SW 1271 (cell line): ENCODE results near the gene CD4.

Source experiments
- DNase-seq, 2 experiments: peaks; one replicate each; lab custom pipeline; 2025; lab: John Stamatoyannopoulos, UW

CD4 gene

GRCh38 chr12:6765634-6766581 is 23.4 kb upstream of the CD4 start, which contains the start of gene PTMS:
PTMS (plus strand) TSS chr12:6766363; CDS start chr12:6766706, 343 bp downstream.
- DNase-seq = peak; percentile 63 to 93

GRCh38 chr12:6766651-6767349 is 22.5 kb upstream of the CD4 start:
- peak; percentile 18 to 66 for DNase-seq

- DNase-seq = peak in 1 of 2 experiments; percentile 23
Observed at GRCh38 chr12:6767353-6768319, 21.7 kb upstream of the CD4 start.

GRCh38 chr12:6768437-6768914 is 20.9 kb upstream of the CD4 start:
- DNase-seq = no peak

GRCh38 chr12:6768990-6769389 is 20.3 kb upstream of the CD4 start:
- DNase-seq = peak in 1 of 2 experiments; percentile 15

GRCh38 chr12:6769666-6770065 is 19.7 kb upstream of the CD4 start:
- no peak for DNase-seq

- DNase-seq = no peak
Observed at GRCh38 chr12:6770094-6770493, 19.2 kb upstream of the CD4 start.

GRCh38 chr12:6770600-6770999 is 18.7 kb upstream of the CD4 start:
- no peak for DNase-seq

- DNase-seq = peak in 1 of 2 experiments; percentile 32
Observed at GRCh38 chr12:6771091-6771495, 18.2 kb upstream of the CD4 start.

- no peak for DNase-seq
Observed at GRCh38 chr12:6771509-6772330, 17.6 kb upstream of the CD4 start.

GRCh38 chr12:6772331-6772695 is 17.0 kb upstream of the CD4 start, which contains the start of gene LAG3:
LAG3 (plus strand) TSS chr12:6772520; CDS start chr12:6772853, 333 bp downstream.
- DNase-seq = no peak

GRCh38 chr12:6772726-6773589 is 16.4 kb upstream of the CD4 start:
- DNase-seq = no peak

- DNase-seq = no peak
Observed at GRCh38 chr12:6773590-6774351, 15.6 kb upstream of the CD4 start.

- no peak for DNase-seq
Observed at GRCh38 chr12:6774499-6775062, 14.7 kb upstream of the CD4 start.

GRCh38 chr12:6775185-6776174 is 13.8 kb upstream of the CD4 start:
- no peak for DNase-seq

- DNase-seq = no peak
Observed at GRCh38 chr12:6777386-6777785, 11.9 kb upstream of the CD4 start.

- DNase-seq = no peak
Observed at GRCh38 chr12:6778217-6778573, 11.1 kb upstream of the CD4 start.
